Adrenal gland (tissue), 12 donors: ENCODE measurements around the gene PDLIM7. TPM values are rescaled to one million over a fixed set of nuclear protein-coding genes. Genes with fewer than 3 reads are reported as not detected.

Source experiments
- DNase-seq, 7 donors: peaks; one replicate each; pipeline ENCODE4 v3.0.0-alpha.2; 2019 to 2020
- H3K27ac ChIP-seq, 5 donors: fragments of 200-600 bp; sonication (generic) in 4 of 5; 1 replicate in 3 of 5; 2 replicates in 2 of 5; pipeline versions ENCODE4 v1.5.1 to v1.8.0; 2016 to 2020; ENCODE audit warnings: mild to moderate bottlenecking in 1 of 5
- H3K27me3 ChIP-seq: fragments of 200-600 bp; 2 replicates; pipeline ENCODE4 v1.8.0; 2021
- H3K36me3 ChIP-seq, 2 donors: fragments of 200-600 bp; replicated peaks in 1 of 2; 1 replicate in 1 of 2; 2 replicates in 1 of 2; pipeline versions ENCODE4 v1.5.1 to v1.8.0; 2018 to 2022
- H3K4me1 ChIP-seq, 2 donors: fragments of 200-600 bp; replicated peaks in 1 of 2; 1 replicate in 1 of 2; 2 replicates in 1 of 2; pipeline versions ENCODE4 v1.5.1 to v1.8.0; 2018 to 2021
- H3K4me3 ChIP-seq, 4 donors: fragments of 200-600 bp; sonication (generic) in 3 of 4; one replicate each; pipeline ENCODE4 v1.5.1; 2016 to 2018
- H3K9me3 ChIP-seq, 3 donors: fragments of 200-600 bp; sonication (generic) in 1 of 3; replicated peaks in 1 of 3; 1 replicate in 2 of 3; 2 replicates in 1 of 3; pipeline versions ENCODE4 v1.5.1 to v1.8.0; 2016 to 2021
- CTCF ChIP-seq, 6 experiments: fragments of 450-650 bp in 4 of 6; fragments of 200-600 bp in 2 of 6; sonication (generic) in 1 of 6; IDR thresholded peaks; 1 replicate in 5 of 6; 2 replicates in 1 of 6; pipeline versions ENCODE4 v1.5.1 to v1.8.0; 2016 to 2021; ENCODE audit warnings: antibody characterized with exemption in 6 of 6, mild to moderate bottlenecking in 2 of 6, moderate library complexity in 1 of 6
- POLR2A ChIP-seq, 2 donors: fragments of 450-650 bp; IDR thresholded peaks; one replicate each; pipeline ENCODE4 v1.6.1; 2017; ENCODE audit warnings: antibody characterized with exemption in 2 of 2, mild to moderate bottlenecking in 2 of 2, moderate library complexity in 1 of 2
- WGBS, 4 donors: extraction: QIAGEN DNeasy Blood & Tissue Kit in 2 of 4; methylation state at CpG; one replicate each; pipeline versions ENCODE4 v1.1.5 to v1.1.7; 2013 to 2017; 5-methylcytosine and 5-hydroxymethylcytosine counted together
- intact Hi-C, 2 donors: fragments of 100-400 bp; cut with DNase I; formaldehyde crosslinking; loops; one replicate each; pipeline versions ENCODE4 v1.14.1 to v1.15.0; 2022 to 2023
- polyA plus RNA-seq, 3 donors: library from polyadenylated mRNA; stranded (reverse); fragments of 200-250 nt in 2 of 3; fragments of 350-450 nt in 1 of 3; fragmentation: Illumina TruSeq in 1 of 3; extraction: RNeasy Lipid Tissue Mini Kit (QIAGEN cat#74804) in 1 of 3; gene quantifications; one replicate each; pipeline ENCODE4 v1.2.3, GENCODE V29; 2013 to 2014
- total RNA-seq, 9 donors: library from RNA; depleted of rRNA in 4 of 9; stranded (reverse); fragments of >200 nt in 4 of 9; fragments of 120-200 nt in 1 of 9; fragmentation: NEBNext Ultra II Directional in 1 of 9; extraction: Animal tissue kit (Norgen Biotek cat#: 25700) in 1 of 9; gene quantifications; one replicate each; pipeline versions ENCODE4 v1.1.0 to v1.2.4, GENCODE V29; 2013 to 2023
- donor health status: healthy with polysubstance abuse.
- donor health status: Bipolar disorder and iron deficiency.
- donor health status: DM: yes; HTN: yes; CAD: no.
- donor health status: DM: no; HTN: no; CAD: no.
- donor health status: DM: no; HTN: no; CAD: no.
- donor health status: DM: yes; HTN: yes; CAD: no.

The PDLIM7 gene
- total and polyA plus RNA-seq, 12 donors: 6.5 to 246 (median 38.9) TPM

DNA sequence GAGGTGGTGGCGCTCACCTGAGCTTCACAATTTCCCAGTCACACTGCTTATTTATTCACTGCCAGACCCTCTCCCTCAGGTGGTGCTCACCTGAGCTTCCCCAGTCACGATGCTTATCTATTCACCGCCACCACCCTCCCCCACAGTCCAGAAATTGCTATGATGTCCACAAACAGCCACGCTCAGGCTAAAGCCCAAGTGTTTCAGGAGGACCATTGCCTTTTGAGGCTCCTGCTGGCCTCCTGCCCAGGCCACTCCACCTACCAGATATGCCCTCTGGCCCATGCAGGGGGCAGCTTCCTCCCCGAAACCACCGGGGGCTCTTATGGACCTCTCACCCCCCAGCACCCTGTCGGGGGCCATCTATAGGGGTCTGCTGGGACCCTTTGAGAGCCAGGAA, 4.6 kb downstream of the PDLIM7 start:
- no peak for DNase-seq
- intact Hi-C loops: no loop called here
- peaks cover 21 to 28% of the 10 kb centered on the region in 2 donors for H3K4me1 ChIP-seq
- peak overlapping the region in 1 of 5 donors; percentile 89 for H3K27ac ChIP-seq
- no peaks in the 10 kb centered on the region for H3K27me3 ChIP-seq
- TF ChIP-seq POLR2A (IDR thresholded peaks at IDR 0.05) (no peak), CTCF (IDR thresholded peaks at IDR 0.05) (no peak)
- H3K4me3 ChIP-seq: no peak overlapping the region
- 86 to 94% (median 88%) methylated on average over 4 to 7 of the region's 7 CpGs for WGBS, 4 donors
- no peaks in the 10 kb centered on the region for H3K9me3 ChIP-seq
- peaks cover 0 to 28% of the 10 kb centered on the region in 2 donors for H3K36me3 ChIP-seq

- TF ChIP-seq CTCF (IDR thresholded peaks at IDR 0.05) (no peak), POLR2A (IDR thresholded peaks at IDR 0.05) (no peak)
- Histone ChIP-seq H3K27ac (no peak overlapping the region), H3K9me3 (no peaks in the 10 kb centered on the region), H3K4me1 (peaks cover 19 to 25% of the 10 kb centered on the region in 2 donors), H3K4me3 (no peak overlapping the region), H3K36me3 (peaks cover 0 to 35% of the 10 kb centered on the region in 2 donors), H3K27me3 (no peaks in the 10 kb centered on the region)
- DNase-seq: no peak
- intact Hi-C loops: no loop called here
- 93 to 96% (median 95%) methylated on average over 24 to 54 of the region's 54 CpGs for WGBS, 4 donors
These were observed 5.2 kb downstream of the PDLIM7 start for GRCh38 chr5:177491983-177492746.

DNA sequence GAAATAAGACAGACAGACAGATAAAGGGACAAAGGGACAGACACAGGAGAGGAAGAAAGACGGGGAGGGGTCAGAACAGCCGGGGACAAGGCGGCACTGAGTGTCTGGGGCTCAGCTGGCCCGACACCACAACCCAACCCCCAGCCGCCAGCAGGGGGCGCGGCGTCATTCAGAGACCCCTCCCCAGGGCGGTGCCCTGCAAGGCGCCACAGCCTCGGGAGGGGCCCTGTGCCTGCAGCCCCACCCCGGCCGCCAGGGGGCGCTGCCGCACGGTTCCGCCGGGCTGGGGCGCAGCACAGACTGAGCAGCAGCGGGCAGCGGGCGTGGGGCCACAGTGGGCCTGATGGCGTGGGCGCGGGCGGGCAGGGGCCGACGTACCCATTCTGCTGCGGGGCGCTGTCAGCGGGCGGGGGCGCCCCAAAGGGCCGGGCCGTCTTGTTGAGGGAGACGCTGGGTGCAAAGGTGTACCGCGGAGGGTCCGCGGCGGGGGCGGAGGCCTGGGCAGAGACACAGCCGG, 5.9 kb downstream of the PDLIM7 start:
- WGBS, 4 donors: 50 to 75% (median 67%) methylated on average over 12 to 43 of the region's 43 CpGs
- Histone ChIP-seq H3K27ac (no peak overlapping the region), H3K4me1 (peaks cover 13 to 25% of the 10 kb centered on the region in 2 donors), H3K4me3 (no peak overlapping the region), H3K9me3 (no peaks in the 10 kb centered on the region), H3K36me3 (peaks cover 0 to 37% of the 10 kb centered on the region in 2 donors), H3K27me3 (no peaks in the 10 kb centered on the region)
- TF ChIP-seq CTCF (IDR thresholded peaks at IDR 0.05): peak in 4 of 6 experiments; percentile 31 to 71 (median 50)
- TF ChIP-seq POLR2A (IDR thresholded peaks at IDR 0.05): no peak
- DNase-seq: no peak
- intact Hi-C loops: no loop called here

DNA sequence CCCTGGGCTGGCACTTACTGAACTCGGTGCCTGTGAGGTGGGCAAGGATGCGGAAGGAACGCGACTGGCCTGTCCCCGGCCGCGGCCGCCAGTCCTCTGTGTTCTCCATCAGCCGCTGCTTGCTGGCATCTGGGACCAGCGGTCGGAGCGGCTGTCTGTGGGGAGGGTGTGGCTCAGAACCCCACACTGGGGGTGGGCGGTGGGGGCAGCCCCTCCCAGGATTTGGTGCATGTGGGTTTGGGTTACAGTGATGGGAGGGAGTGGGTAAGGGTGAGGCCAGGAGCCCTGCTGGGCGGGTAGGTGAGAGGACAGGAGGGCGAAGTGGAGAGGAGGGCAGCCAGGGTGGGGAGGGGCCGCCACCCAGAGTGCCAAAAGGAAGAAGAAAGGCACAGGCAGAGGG, 6.4 kb downstream of the PDLIM7 start:
- Histone ChIP-seq H3K4me3 (no peak overlapping the region), H3K36me3 (peaks cover 0 to 37% of the 10 kb centered on the region in 2 donors), H3K9me3 (no peaks in the 10 kb centered on the region), H3K4me1 (peaks cover 12 to 23% of the 10 kb centered on the region in 2 donors), H3K27me3 (no peaks in the 10 kb centered on the region), H3K27ac (no peak overlapping the region)
- TF ChIP-seq CTCF (IDR thresholded peaks at IDR 0.05): no peak
- no peak for TF ChIP-seq POLR2A (IDR thresholded peaks at IDR 0.05)
- DNase-seq: no peak
- intact Hi-C loops: no loop called here
- 81 to 95% (median 87%) methylated on average over 7 to 16 of the region's 16 CpGs for WGBS, 4 donors
